ENCODE results near the gene ALPI. TPM values are rescaled to one million over a fixed set of nuclear protein-coding genes. Genes with fewer than 3 reads are reported as not detected.

The ALPI gene
- total and polyA plus RNA-seq, 10 of the 15 experiments (the other 5 are each of a cell fraction or from before 2014, with no cell fraction given) = not detected

DNA sequence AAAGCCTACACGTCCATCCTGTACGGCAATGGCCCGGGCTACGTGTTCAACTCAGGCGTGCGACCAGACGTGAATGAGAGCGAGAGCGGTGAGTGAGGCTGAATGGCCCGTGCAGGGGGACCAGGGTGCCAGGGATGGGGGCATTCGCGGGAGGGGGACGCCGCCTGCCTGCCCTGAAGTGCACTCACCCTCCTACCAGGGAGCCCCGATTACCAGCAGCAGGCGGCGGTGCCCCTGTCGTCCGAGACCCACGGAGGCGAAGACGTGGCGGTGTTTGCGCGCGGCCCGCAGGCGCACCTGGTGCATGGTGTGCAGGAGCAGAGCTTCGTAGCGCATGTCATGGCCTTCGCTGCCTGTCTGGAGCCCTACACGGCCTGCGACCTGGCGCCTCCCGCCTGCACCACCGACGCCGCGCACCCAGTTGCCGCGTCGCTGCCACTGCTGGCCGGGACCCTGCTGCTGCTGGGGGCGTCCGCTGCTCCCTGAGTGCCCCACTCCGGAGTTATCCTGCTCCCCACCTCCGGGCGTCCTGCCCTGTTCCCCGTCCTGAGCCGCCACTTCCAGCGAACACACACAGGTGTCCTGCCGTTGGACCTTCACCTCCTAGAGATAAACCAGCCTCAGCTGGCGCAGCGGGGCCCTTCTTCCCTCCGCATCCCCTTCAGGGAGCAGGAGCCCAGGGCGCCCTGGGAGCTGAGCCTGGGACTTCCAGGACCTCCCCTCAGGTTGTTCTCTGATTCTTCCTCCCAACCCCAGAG, 2.9 kb downstream of the ALPI start:
- Histone ChIP-seq H2AFZ (ENCODE audit: control insufficient read depth, low read depth, low read length) (no peak overlapping the region), H4K20me1 (ENCODE audit: control insufficient read depth, insufficient read depth) (no peaks in the 10 kb centered on the region), H3K4me1 (ENCODE audit: control insufficient read depth, insufficient read depth, low read length) (no peaks in the 10 kb centered on the region), H3K36me3 (ENCODE audit: control insufficient read depth in 2 of 2, insufficient read depth in 2 of 2, low read length in 1 of 2) (no peaks in the 10 kb centered on the region), H3K9me3 (replicated peaks; ENCODE audit: control insufficient read depth, insufficient read depth, low read length) (no peaks in the 10 kb centered on the region), H3K79me2 (ENCODE audit: control insufficient read depth, insufficient read depth, low read length) (no peaks in the 10 kb centered on the region), H3K4me2 (ENCODE audit: control insufficient read depth, insufficient read depth) (no peak overlapping the region), H3K4me3 (no peak overlapping the region), H3K27me3 (replicated peaks in 1 of 2; ENCODE audit: control insufficient read depth in 2 of 2, insufficient read depth in 2 of 2, low read length in 1 of 2) (no peaks in the 10 kb centered on the region; a peak in 1 of 4 replicates), H3K9ac (ENCODE audit: control insufficient read depth, insufficient read depth, low read length) (no peak overlapping the region), H3K27ac (ENCODE audit: control insufficient read depth, insufficient read depth) (no peak overlapping the region)
- in situ Hi-C loops (cut with MboI) (no loop called here), intact Hi-C loops (cut with micrococcal nuclease; ENCODE audit: unreplicated experiment) (no loop called here)
- CTCF ChIA-PET = no interaction called here
- POLR2A ChIA-PET = no interaction called here
- no peak for TF ChIP-seq CHD2 (IDR thresholded peaks at IDR 0.05; ENCODE audit: borderline replicate concordance, low read depth, low read length)
- TF ChIP-seq, protein P1, sequence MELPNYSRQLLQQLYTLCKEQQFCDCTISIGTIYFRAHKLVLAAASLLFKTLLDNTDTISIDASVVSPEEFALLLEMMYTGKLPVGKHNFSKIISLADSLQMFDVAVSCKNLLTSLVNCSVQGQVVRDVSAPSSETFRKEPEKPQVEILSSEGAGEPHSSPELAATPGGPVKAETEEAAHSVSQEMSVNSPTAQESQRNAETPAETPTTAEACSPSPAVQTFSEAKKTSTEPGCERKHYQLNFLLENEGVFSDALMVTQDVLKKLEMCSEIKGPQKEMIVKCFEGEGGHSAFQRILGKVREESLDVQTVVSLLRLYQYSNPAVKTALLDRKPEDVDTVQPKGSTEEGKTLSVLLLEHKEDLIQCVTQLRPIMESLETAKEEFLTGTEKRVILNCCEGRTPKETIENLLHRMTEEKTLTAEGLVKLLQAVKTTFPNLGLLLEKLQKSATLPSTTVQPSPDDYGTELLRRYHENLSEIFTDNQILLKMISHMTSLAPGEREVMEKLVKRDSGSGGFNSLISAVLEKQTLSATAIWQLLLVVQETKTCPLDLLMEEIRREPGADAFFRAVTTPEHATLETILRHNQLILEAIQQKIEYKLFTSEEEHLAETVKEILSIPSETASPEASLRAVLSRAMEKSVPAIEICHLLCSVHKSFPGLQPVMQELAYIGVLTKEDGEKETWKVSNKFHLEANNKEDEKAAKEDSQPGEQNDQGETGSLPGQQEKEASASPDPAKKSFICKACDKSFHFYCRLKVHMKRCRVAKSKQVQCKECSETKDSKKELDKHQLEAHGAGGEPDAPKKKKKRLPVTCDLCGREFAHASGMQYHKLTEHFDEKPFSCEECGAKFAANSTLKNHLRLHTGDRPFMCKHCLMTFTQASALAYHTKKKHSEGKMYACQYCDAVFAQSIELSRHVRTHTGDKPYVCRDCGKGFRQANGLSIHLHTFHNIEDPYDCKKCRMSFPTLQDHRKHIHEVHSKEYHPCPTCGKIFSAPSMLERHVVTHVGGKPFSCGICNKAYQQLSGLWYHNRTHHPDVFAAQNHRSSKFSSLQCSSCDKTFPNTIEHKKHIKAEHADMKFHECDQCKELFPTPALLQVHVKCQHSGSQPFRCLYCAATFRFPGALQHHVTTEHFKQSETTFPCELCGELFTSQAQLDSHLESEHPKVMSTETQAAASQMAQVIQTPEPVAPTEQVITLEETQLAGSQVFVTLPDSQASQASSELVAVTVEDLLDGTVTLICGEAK (IDR thresholded peaks at IDR 0.05; ENCODE audit: borderline replicate concordance) = no peak
- no peak for TF ChIP-seq CBX3 (IDR thresholded peaks at IDR 0.05; ENCODE audit: borderline replicate concordance, low read depth)
- no peak for TF ChIP-seq TARDBP (IDR thresholded peaks at IDR 0.05; ENCODE audit: borderline replicate concordance)
- no peak for TF ChIP-seq HDGF (IDR thresholded peaks at IDR 0.05)
- no peak for TF ChIP-seq NR2C1 (IDR thresholded peaks at IDR 0.05)
- TF ChIP-seq SREBF2 (IDR thresholded peaks at IDR 0.05; ENCODE audit: low read length) = no peak
- 63% methylated on average over 52 of the region's 56 CpGs for WGBS (ENCODE audit: insufficient coverage, insufficient replicate concordance, low lambda C conversion rate, missing lambda C conversion rate)
- no peak for DNase-seq (ENCODE audit: low read depth, low spot score)
- no peak for FAIRE-seq
- SMC1A ChIA-PET (ENCODE audit: uncharacterized antibody, unreplicated experiment) = no interaction called here
- ATAC-seq = no peak
- BruUV-seq (replicated peaks) = no TSS peak
- RAD21 ChIA-PET (ENCODE audit: unreplicated experiment) = no interaction called here
